Breast epithelium (tissue), 4 donors: ENCODE measurements around the gene UBE2D2. TPM values are rescaled to one million over a fixed set of nuclear protein-coding genes. Genes with fewer than 3 reads are reported as not detected.

ENCODE experiments used
- DNase-seq, 2 donors: peaks; one replicate each; pipeline ENCODE4 v3.0.0-alpha.2; 2019; ENCODE audit warnings: low spot score in 2 of 2
- H3K27ac ChIP-seq, 2 donors: fragments of 200-600 bp; sonication (generic) in 1 of 2; one replicate each; pipeline ENCODE4 v1.5.1; 2016 to 2019; ENCODE audit warnings: mild to moderate bottlenecking in 1 of 2
- H3K27me3 ChIP-seq, 2 donors: fragments of 200-600 bp; sonication (generic) in 1 of 2; one replicate each; pipeline versions ENCODE4 v1.5.1 to v1.6.0; 2017 to 2019; ENCODE audit warnings: control low read depth in 1 of 2, mild to moderate bottlenecking in 1 of 2
- H3K36me3 ChIP-seq: fragments of 200-600 bp; one replicate; pipeline ENCODE4 v1.5.1; 2019
- H3K4me1 ChIP-seq, 2 donors: fragments of 200-600 bp; sonication (generic); one replicate each; pipeline ENCODE4 v1.5.1; 2016 to 2019; ENCODE audit warnings: control low read depth in 1 of 2
- H3K4me3 ChIP-seq, 3 donors: fragments of 200-600 bp; sonication (generic); 1 replicate in 2 of 3; 2 replicates in 1 of 3; pipeline ENCODE4 v1.5.1; 2016 to 2019; ENCODE audit warnings: mild to moderate bottlenecking in 3 of 3, moderate library complexity in 2 of 3
- H3K9me3 ChIP-seq, 2 donors: fragments of 200-600 bp; sonication (generic) in 1 of 2; one replicate each; pipeline ENCODE4 v1.5.1; 2016 to 2019; ENCODE audit warnings: control low read depth in 1 of 2
- CTCF ChIP-seq, 3 donors: fragments of 450-650 bp; IDR thresholded peaks; one replicate each; pipeline ENCODE4 v1.5.1; 2016 to 2017; ENCODE audit warnings: antibody characterized with exemption in 3 of 3, mild to moderate bottlenecking in 3 of 3, moderate library complexity in 3 of 3
- POLR2A ChIP-seq: fragments of 450-650 bp; IDR thresholded peaks from one replicate; pipeline ENCODE4 v1.6.1; 2016; ENCODE audit warnings: antibody characterized with exemption, mild to moderate bottlenecking, moderate library complexity
- POLR2AphosphoS5 ChIP-seq, 3 donors: sonication (generic); formaldehyde crosslinking; IDR thresholded peaks; one replicate each; pipeline ENCODE4 v1.6.1; 2017; ENCODE audit warnings: antibody characterized with exemption in 3 of 3
- intact Hi-C: fragments of 100-400 bp; cut with DNase I; formaldehyde crosslinking; loops from one replicate; pipeline ENCODE4 v1.15.1; 2023; ENCODE audit warnings: low total_unique reads
- total RNA-seq, 3 donors: library from RNA; depleted of rRNA; stranded (reverse); fragments of >200 nt; gene quantifications; one replicate each; pipeline ENCODE4 v1.1.0, GENCODE V29; 2016

The UBE2D2 gene
- total RNA-seq, 3 donors from 2014 or later = 55.1 to 68.3 (median 58.1) TPM

- Histone ChIP-seq H3K36me3 (no peaks in the 10 kb centered on the region), H3K27ac (no peak overlapping the region), H3K4me3 (no peak overlapping the region), H3K4me1 (peaks cover 5 to 15% of the 10 kb centered on the region in 2 donors), H3K27me3 (no peaks in the 10 kb centered on the region), H3K9me3 (no peaks in the 10 kb centered on the region)
- intact Hi-C loops = loop anchor here (10.0 kb wide), 1 partner anchor 49 kb away; no protein-coding TSS in a partner anchor
- DNase-seq = peak; percentile 16 to 47
- TF ChIP-seq POLR2AphosphoS5 (IDR thresholded peaks at IDR 0.05) = no peak
- no peak for TF ChIP-seq CTCF (IDR thresholded peaks at IDR 0.05)
- TF ChIP-seq POLR2A = no peak
Observed at GRCh38 chr5:139646111-139646510, 85.0 kb downstream of the UBE2D2 start.

- Histone ChIP-seq H3K36me3 (no peaks in the 10 kb centered on the region), H3K4me1 (peaks cover 5 to 22% of the 10 kb centered on the region in 2 donors), H3K4me3 (peak overlapping the region; percentile 80 to 94 (median 80)), H3K9me3 (no peaks in the 10 kb centered on the region), H3K27ac (peak overlapping the region; percentile 21 to 45), H3K27me3 (no peaks in the 10 kb centered on the region)
- peak; percentile 24 to 51 for DNase-seq
- intact Hi-C loops = loop anchor here (10.0 kb wide), 1 partner anchor 48 kb away; no protein-coding TSS in a partner anchor
- TF ChIP-seq POLR2AphosphoS5 (IDR thresholded peaks at IDR 0.05) = no peak
- no peak for TF ChIP-seq CTCF (IDR thresholded peaks at IDR 0.05)
- TF ChIP-seq POLR2A = no peak
Observed at GRCh38 chr5:139646912-139647505, 85.9 kb downstream of the UBE2D2 start.

GRCh38 chr5:139647506-139648204, 86.5 kb downstream of the UBE2D2 start:
- H3K36me3 ChIP-seq = no peaks in the 10 kb centered on the region
- peaks cover 5 to 26% of the 10 kb centered on the region in 2 donors for H3K4me1 ChIP-seq
- no peak for TF ChIP-seq POLR2AphosphoS5 (IDR thresholded peaks at IDR 0.05)
- TF ChIP-seq CTCF (IDR thresholded peaks at IDR 0.05) = no peak
- no peak for TF ChIP-seq POLR2A
- H3K27ac ChIP-seq = peak overlapping the region; percentile 97
- intact Hi-C loops = loop anchor here (10.0 kb wide), 1 partner anchor 47 kb away; no protein-coding TSS in a partner anchor
- peak overlapping the region; percentile 80 to 94 (median 80) for H3K4me3 ChIP-seq
- H3K27me3 ChIP-seq = no peaks in the 10 kb centered on the region
- no peak for DNase-seq
- no peaks in the 10 kb centered on the region for H3K9me3 ChIP-seq

GRCh38 chr5:139648205-139649081, 87.3 kb downstream of the UBE2D2 start, which contains the start of gene CXXC5:
Gene CXXC5, plus strand, starts transcription at chr5:139648349. Its CDS starts 32,175 bp downstream, at chr5:139680524.
- DNase-seq = peak in 1 of 2 donors; percentile 79
- H3K4me3 ChIP-seq = peak within 1 kb of the TSS; percentile 80 to 94 (median 80)
- intact Hi-C loops = loop anchor here (10.0 kb wide), 1 partner anchor 46 kb away; no protein-coding TSS in a partner anchor
- H3K4me1 ChIP-seq = peaks cover 8 to 25% of the 10 kb centered on the region in 2 donors
- TF ChIP-seq POLR2AphosphoS5 (IDR thresholded peaks at IDR 0.05) (peak in 2 of 3 donors; percentile 40 to 46), POLR2A (peak; percentile 21), CTCF (IDR thresholded peaks at IDR 0.05) (no peak)
- H3K27ac ChIP-seq = peak within 1 kb of the TSS; percentile 97
- H3K27me3 ChIP-seq = no peaks in the 10 kb centered on the region
- H3K36me3 ChIP-seq = no peaks in the 10 kb centered on the region
- no peaks in the 10 kb centered on the region for H3K9me3 ChIP-seq
